Astrocyte (in vitro differentiated cells and primary cell): ENCODE measurements around the gene OR2T12.

Experiments used
- CTCF ChIP-seq: IDR thresholded peaks from 2 replicates; pipeline ENCODE4 v1.5.1; 2011; ENCODE audit warnings: low read depth, mild to moderate bottlenecking, inconsistent platforms, low read length, moderate library complexity; ENCODE audit not compliant: insufficient read depth
- EZH2 ChIP-seq: IDR thresholded peaks from 2 replicates; pipeline ENCODE4 v1.6.1; 2012; ENCODE audit warnings: mild to moderate bottlenecking, low read length, inconsistent platforms; ENCODE audit not compliant: insufficient read depth

- TF ChIP-seq EZH2 (no peak), CTCF (no peak)
Observed at GRCh38 chr1:248288391-248288790, 14.8 kb downstream of the OR2T12 start.
